Gastroesophageal sphincter (tissue), 3 donors: Measurements from ENCODE around the gene HOXB2.

Experiments
- EP300 ChIP-seq: sonication (generic); formaldehyde crosslinking; IDR thresholded peaks from one replicate; pipeline ENCODE4 v1.6.1; 2017; ENCODE audit warnings: antibody characterized with exemption, mild to moderate bottlenecking
- POLR2A ChIP-seq, 2 donors: fragments of 450-650 bp; IDR thresholded peaks; one replicate each; pipeline ENCODE4 v1.6.1; 2017; ENCODE audit warnings: antibody characterized with exemption in 2 of 2, mild to moderate bottlenecking in 2 of 2, moderate library complexity in 1 of 2
- POLR2AphosphoS5 ChIP-seq: sonication (generic); formaldehyde crosslinking; IDR thresholded peaks from one replicate; pipeline ENCODE4 v1.6.1; 2017; ENCODE audit warnings: antibody characterized with exemption
- TF ChIP-seq, protein P1 (sequence below), 4 experiments: fragments of 200-600 bp in 2 of 4; fragments of 450-650 bp in 2 of 4; sonication (generic) in 1 of 4; IDR thresholded peaks; one replicate each; pipeline ENCODE4 v1.5.1; 2017 to 2019; ENCODE audit warnings: antibody characterized with exemption in 4 of 4, mild to moderate bottlenecking in 2 of 4, moderate library complexity in 2 of 4

DNA sequence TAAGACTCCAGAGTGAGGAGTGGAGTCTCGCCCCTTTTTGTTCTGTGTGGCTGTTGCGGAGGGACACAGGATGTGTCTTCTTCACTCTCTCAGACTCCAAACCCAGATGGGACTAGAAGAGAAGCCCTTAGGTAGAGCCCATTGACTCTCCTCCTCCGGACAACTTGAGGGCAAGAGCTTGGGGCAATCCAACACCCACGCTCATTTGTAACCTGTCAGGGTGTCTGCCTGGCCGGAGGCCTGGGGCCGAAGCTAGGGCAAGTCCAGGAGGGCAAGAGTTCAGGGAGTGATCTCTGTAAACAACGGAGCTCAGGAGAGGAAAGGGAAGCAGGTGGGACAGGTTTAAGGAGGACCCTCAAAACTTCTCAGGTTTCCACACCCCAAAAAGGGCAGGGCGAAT, 12.6 kb downstream of the HOXB2 start:
- TF ChIP-seq, protein P1, sequence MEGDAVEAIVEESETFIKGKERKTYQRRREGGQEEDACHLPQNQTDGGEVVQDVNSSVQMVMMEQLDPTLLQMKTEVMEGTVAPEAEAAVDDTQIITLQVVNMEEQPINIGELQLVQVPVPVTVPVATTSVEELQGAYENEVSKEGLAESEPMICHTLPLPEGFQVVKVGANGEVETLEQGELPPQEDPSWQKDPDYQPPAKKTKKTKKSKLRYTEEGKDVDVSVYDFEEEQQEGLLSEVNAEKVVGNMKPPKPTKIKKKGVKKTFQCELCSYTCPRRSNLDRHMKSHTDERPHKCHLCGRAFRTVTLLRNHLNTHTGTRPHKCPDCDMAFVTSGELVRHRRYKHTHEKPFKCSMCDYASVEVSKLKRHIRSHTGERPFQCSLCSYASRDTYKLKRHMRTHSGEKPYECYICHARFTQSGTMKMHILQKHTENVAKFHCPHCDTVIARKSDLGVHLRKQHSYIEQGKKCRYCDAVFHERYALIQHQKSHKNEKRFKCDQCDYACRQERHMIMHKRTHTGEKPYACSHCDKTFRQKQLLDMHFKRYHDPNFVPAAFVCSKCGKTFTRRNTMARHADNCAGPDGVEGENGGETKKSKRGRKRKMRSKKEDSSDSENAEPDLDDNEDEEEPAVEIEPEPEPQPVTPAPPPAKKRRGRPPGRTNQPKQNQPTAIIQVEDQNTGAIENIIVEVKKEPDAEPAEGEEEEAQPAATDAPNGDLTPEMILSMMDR (IDR thresholded peaks at IDR 0.05), result no peak
- no peak for TF ChIP-seq EP300
- TF ChIP-seq POLR2A (IDR thresholded peaks at IDR 0.05), result no peak
- TF ChIP-seq POLR2AphosphoS5, result no peak
